H1 (cell line): ENCODE results near the gene ZNF575.

Experiments used
- BRCA1 ChIP-seq: IDR thresholded peaks from 2 replicates; pipeline ENCODE4 v1.6.1; 2012; ENCODE audit warnings: low read depth, low read length, improper control_type of control experiment
- CHD2 ChIP-seq: IDR thresholded peaks from 2 replicates; pipeline ENCODE4 v1.6.1; 2012; ENCODE audit warnings: low read length, improper control_type of control experiment
- CTCF ChIP-seq, 3 experiments: IDR thresholded peaks; 1 replicate in 2 of 3; 2 replicates in 1 of 3; pipeline versions ENCODE4 v1.5.1 to v1.6.1; 2011; ENCODE audit warnings: low read length in 3 of 3, mild to moderate bottlenecking in 3 of 3, inconsistent platforms in 2 of 3, low read depth in 1 of 3, moderate library complexity in 1 of 3; ENCODE audit not compliant: insufficient read depth in 1 of 3; ENCODE audit errors: control extremely low read depth in 1 of 3
- FOSL1 ChIP-seq: IDR thresholded peaks from 2 replicates; pipeline ENCODE4 v1.6.1; 2011; ENCODE audit warnings: mild to moderate bottlenecking, low read depth, low read length, moderate library complexity; ENCODE audit not compliant: insufficient read depth
- GABPA ChIP-seq: IDR thresholded peaks from 2 replicates; pipeline ENCODE4 v1.6.1; 2011; ENCODE audit warnings: mild to moderate bottlenecking, low read length, moderate library complexity, borderline replicate concordance; ENCODE audit not compliant: insufficient read depth
- POLR2A ChIP-seq, 2 experiments: IDR thresholded peaks; 1 replicate in 1 of 2; 2 replicates in 1 of 2; pipeline ENCODE4 v1.6.1; 2011; ENCODE audit warnings: low read depth in 2 of 2, low read length in 2 of 2, mild to moderate bottlenecking in 2 of 2; ENCODE audit errors: control extremely low read depth in 1 of 2
- SUZ12 ChIP-seq: fragments of 200-600 bp; sonication (generic); IDR thresholded peaks from 2 replicates; pipeline ENCODE4 v1.6.1; 2012; ENCODE audit warnings: mild to moderate bottlenecking, inconsistent platforms, low read length, moderate library complexity, mixed read lengths
- TAF1 ChIP-seq: IDR thresholded peaks from 2 replicates; pipeline ENCODE4 v1.6.1; 2011; ENCODE audit warnings: mild to moderate bottlenecking, low read depth, low read length
- TBP ChIP-seq: IDR thresholded peaks from 2 replicates; pipeline ENCODE4 v1.6.1; 2011; ENCODE audit warnings: low read depth, low read length, improper control_type of control experiment
- TCF12 ChIP-seq: IDR thresholded peaks from 2 replicates; pipeline ENCODE4 v1.6.1; 2011; ENCODE audit warnings: low read depth, mild to moderate bottlenecking, low read length
- TEAD4 ChIP-seq: IDR thresholded peaks from 2 replicates; pipeline ENCODE4 v1.6.1; 2012; ENCODE audit warnings: low read depth, low read length, inconsistent platforms, mixed read lengths
- USF2 ChIP-seq: IDR thresholded peaks from 2 replicates; pipeline ENCODE4 v1.6.1; 2011; ENCODE audit warnings: low read length, improper control_type of control experiment
- YY1 ChIP-seq: IDR thresholded peaks from 2 replicates; pipeline ENCODE4 v1.6.1; 2011; ENCODE audit warnings: low read depth, mild to moderate bottlenecking, low read length

GRCh38 chr19:43575156-43575950, 42.4 kb downstream of the ZNF575 start, which contains the start of the genes PINLYP and XRCC1:
- no peak for TF ChIP-seq TCF12
- TF ChIP-seq CTCF (IDR thresholded peaks at IDR 0.05; ENCODE audit: control extremely low read depth in 1 of 3, insufficient read depth in 1 of 3, low read depth in 1 of 3, low read length in 3 of 3), result no peak
- TF ChIP-seq YY1, result peak; percentile 73; the same call in 1 of the 2 replicates
- TF ChIP-seq FOSL1, result no peak
- TF ChIP-seq TAF1, result peak; percentile 74
- no peak for TF ChIP-seq SUZ12
- TF ChIP-seq BRCA1, result no peak
- TF ChIP-seq USF2, result no peak
- no peak for TF ChIP-seq CHD2
- no peak for TF ChIP-seq TEAD4
- TF ChIP-seq GABPA, result no peak
- peak; percentile 50; the same call in 1 of the 2 replicates for TF ChIP-seq TBP
- peak; percentile 18 to 66 for TF ChIP-seq POLR2A (IDR thresholded peaks at IDR 0.05; ENCODE audit: control extremely low read depth in 1 of 2, low read depth in 2 of 2, low read length in 2 of 2)
